NCI-H1417 treated with DMSO at 0.1 percent for 48 hours (cell line): ENCODE data around the gene EFCAB11.
"Not testable (repeated sequence)": the region's sequence is repeated elsewhere in the genome, so short reads cannot be mapped to it uniquely, and the experiment has no call there.

Experiments used
- DNase-seq: peaks from one replicate; lab custom pipeline; 2025; lab: John Stamatoyannopoulos, UW

EFCAB11 gene

GRCh38 chr14:89911010-89911919 lies 43.3 kb downstream of the EFCAB11 start:
- no peak for DNase-seq

- no peak for DNase-seq
Measured at GRCh38 chr14:89910691-89911009, 43.9 kb downstream of the EFCAB11 start.

GRCh38 chr14:89909586-89909985 lies 44.9 kb downstream of the EFCAB11 start:
- DNase-seq: no peak

GRCh38 chr14:89908712-89909450 lies 45.6 kb downstream of the EFCAB11 start:
- DNase-seq: no peak

GRCh38 chr14:89907655-89908054 lies 46.9 kb downstream of the EFCAB11 start:
- no peak for DNase-seq

- DNase-seq: no peak
Measured at GRCh38 chr14:89906000-89906399, 48.5 kb downstream of the EFCAB11 start.

GRCh38 chr14:89903340-89903952 lies 51.1 kb downstream of the EFCAB11 start:
- no peak for DNase-seq

GRCh38 chr14:89902881-89903280 lies 51.6 kb downstream of the EFCAB11 start:
- DNase-seq: no peak

- DNase-seq: no peak
Measured at GRCh38 chr14:89900802-89901201, 53.7 kb downstream of the EFCAB11 start.

GRCh38 chr14:89899917-89900663 lies 54.4 kb downstream of the EFCAB11 start:
- DNase-seq: no peak

GRCh38 chr14:89899291-89899690 lies 55.2 kb downstream of the EFCAB11 start:
- no peak for DNase-seq

GRCh38 chr14:89893388-89893787 lies 61.1 kb downstream of the EFCAB11 start:
- not testable (repeated sequence) for DNase-seq

GRCh38 chr14:89892953-89893352 lies 61.6 kb downstream of the EFCAB11 start:
- DNase-seq: no peak

GRCh38 chr14:89891721-89892120 lies 62.8 kb downstream of the EFCAB11 start:
- not testable (repeated sequence) for DNase-seq

GRCh38 chr14:89891055-89891454 lies 63.5 kb downstream of the EFCAB11 start:
- DNase-seq: no peak

GRCh38 chr14:89890589-89890988 lies 63.9 kb downstream of the EFCAB11 start:
- DNase-seq: no peak

- no peak for DNase-seq
Measured at GRCh38 chr14:89889626-89890025, 64.9 kb downstream of the EFCAB11 start.

GRCh38 chr14:89884761-89885160 lies 69.8 kb downstream of the EFCAB11 start:
- DNase-seq: no peak

- DNase-seq: no peak
Measured at GRCh38 chr14:89881839-89882238, 72.7 kb downstream of the EFCAB11 start.

- DNase-seq: not testable (repeated sequence)
Measured at GRCh38 chr14:89874091-89874490, 80.4 kb downstream of the EFCAB11 start.

- DNase-seq: no peak
Measured at GRCh38 chr14:89870316-89870715, 84.2 kb downstream of the EFCAB11 start.

GRCh38 chr14:89869606-89870005 lies 84.9 kb downstream of the EFCAB11 start:
- no peak for DNase-seq
